IMR-90 (cell line): ENCODE measurements around the gene CDC42EP2. TPM values are rescaled to one million over a fixed set of nuclear protein-coding genes. Genes with fewer than 3 reads are reported as not detected.
A peak's percentile ranks its signal among the peaks of the same experiment; 100 is the strongest.

Source experiments
- ATAC-seq: fragments of 200-7000 bp; cut with Tn5 transposase; 2 replicates; pipeline ENCODE4 v1.9.1; 2020; ENCODE audit warnings: low read depth, mild to moderate bottlenecking, moderate library complexity
- BruUV-seq: library from RNA; stranded (reverse); fragments of 400-500 nt; replicated peaks from 2 replicates; lab custom pipeline; 2021; lab: Mats Ljungman, UMichigan
- CTCF ChIA-PET: fragments of 300-600 bp; formaldehyde crosslinking; extraction: SDS; loops from one replicate; lab custom pipeline; 2021; ENCODE audit warnings: antibody characterized with exemption; lab: Yijun Ruan, JAX
- POLR2A ChIA-PET: fragments of 300-600 bp; sonication (Branson Sonifier 250); formaldehyde crosslinking; loops from one replicate; lab custom pipeline; 2022; ENCODE audit warnings: antibody characterized with exemption; ENCODE audit not compliant: unreplicated experiment; lab: Charles Lee
- DNase-seq: peaks from one replicate; pipeline ENCODE4 v3.0.0; 2013
- H2AFZ ChIP-seq: replicated peaks from 2 replicates; pipeline ENCODE3; 2013; ENCODE audit warnings: low read length, mild to moderate bottlenecking; ENCODE audit not compliant: poor library complexity
- H2AK5ac ChIP-seq: 2 replicates; pipeline ENCODE4 v1.6.1; 2013; ENCODE audit warnings: low read depth, low read length, inconsistent platforms
- H2AK9ac ChIP-seq: replicated peaks from 2 replicates; pipeline ENCODE3; 2013; ENCODE audit warnings: mild to moderate bottlenecking, low read depth, low read length, moderate library complexity; ENCODE audit not compliant: poor library complexity
- H2BK120ac ChIP-seq: 2 replicates; pipeline ENCODE4 v1.6.1; 2013; ENCODE audit warnings: low read depth, low read length, inconsistent platforms
- H2BK15ac ChIP-seq: 3 replicates; pipeline ENCODE4 v1.6.1; 2013; ENCODE audit warnings: low read depth, low read length, inconsistent platforms
- H2BK20ac ChIP-seq: 2 replicates; pipeline ENCODE4 v1.6.1; 2013; ENCODE audit warnings: low read depth, mild to moderate bottlenecking, inconsistent platforms, low read length, moderate library complexity
- H2BK5ac ChIP-seq: 2 replicates; pipeline ENCODE4 v1.6.1; 2013; ENCODE audit warnings: mild to moderate bottlenecking, low read depth, low read length, inconsistent platforms; ENCODE audit not compliant: poor library complexity, severe bottlenecking
- H3K14ac ChIP-seq: replicated peaks from 2 replicates; pipeline ENCODE4 v1.6.1; 2013; ENCODE audit warnings: low read depth, low read length, inconsistent platforms
- H3K18ac ChIP-seq: 2 replicates; pipeline ENCODE4 v1.6.1; 2013; ENCODE audit warnings: low read depth, low read length, control low read depth
- H3K23ac ChIP-seq: 2 replicates; pipeline ENCODE4 v1.6.1; 2013; ENCODE audit warnings: low read depth, low read length, inconsistent platforms
- H3K27ac ChIP-seq: 2 replicates; pipeline ENCODE4 v1.5.1; 2013; ENCODE audit warnings: mild to moderate bottlenecking, control low read depth, low read length; ENCODE audit not compliant: insufficient read depth
- H3K27me3 ChIP-seq: 2 replicates; pipeline ENCODE4 v1.6.1; 2013; ENCODE audit warnings: low read length; ENCODE audit not compliant: control insufficient read depth, insufficient read depth
- H3K36me3 ChIP-seq: 2 replicates; pipeline ENCODE4 v1.6.1; 2013; ENCODE audit warnings: low read length, mixed read lengths; ENCODE audit not compliant: control insufficient read depth, insufficient read depth
- H3K4ac ChIP-seq: 2 replicates; pipeline ENCODE4 v1.6.1; 2013; ENCODE audit warnings: low read depth, low read length, inconsistent platforms
- H3K4me1 ChIP-seq: 2 replicates; pipeline ENCODE4 v1.6.1; 2013; ENCODE audit warnings: low read length, mixed read lengths; ENCODE audit not compliant: control insufficient read depth, insufficient read depth
- H3K4me2 ChIP-seq: 2 replicates; pipeline ENCODE4 v1.6.1; 2013; ENCODE audit warnings: low read depth, mild to moderate bottlenecking, control low read depth, low read length, moderate library complexity
- H3K4me3 ChIP-seq: 2 replicates; pipeline ENCODE4 v1.5.1; 2013; ENCODE audit warnings: low read depth, mild to moderate bottlenecking, control low read depth, low read length, moderate library complexity; ENCODE audit not compliant: insufficient read depth
- H3K56ac ChIP-seq: 2 replicates; pipeline ENCODE4 v1.6.1; 2013; ENCODE audit warnings: low read length, inconsistent platforms; ENCODE audit not compliant: insufficient read depth; ENCODE audit errors: extremely low read depth
- H3K79me1 ChIP-seq, 2 experiments: 2 replicates each; pipeline ENCODE4 v1.6.1; 2013; ENCODE audit warnings: low read length in 2 of 2, inconsistent platforms in 1 of 2, low read depth in 1 of 2
- H3K9ac ChIP-seq: 2 replicates; pipeline ENCODE4 v1.6.1; 2013; ENCODE audit warnings: low read depth, low read length, control low read depth
- H3K9me1 ChIP-seq: 2 replicates; pipeline ENCODE4 v1.6.1; 2013; ENCODE audit warnings: low read length, inconsistent platforms; ENCODE audit not compliant: insufficient read depth
- H3K9me3 ChIP-seq: 2 replicates; pipeline ENCODE4 v1.6.1; 2013; ENCODE audit warnings: low read length; ENCODE audit not compliant: control insufficient read depth, insufficient read depth
- H4K20me1 ChIP-seq: 2 replicates; pipeline ENCODE4 v1.6.1; 2013; ENCODE audit warnings: low read length, inconsistent platforms; ENCODE audit not compliant: insufficient read depth
- H4K5ac ChIP-seq: 2 replicates; pipeline ENCODE4 v1.6.1; 2013; ENCODE audit warnings: mild to moderate bottlenecking, low read depth, low read length, control low read depth
- H4K8ac ChIP-seq, 2 experiments: 2 replicates each; pipeline ENCODE4 v1.6.1; 2013; ENCODE audit warnings: low read depth in 2 of 2, low read length in 2 of 2, control low read depth in 1 of 2, inconsistent platforms in 1 of 2
- H4K91ac ChIP-seq: 2 replicates; pipeline ENCODE4 v1.6.1; 2013; ENCODE audit warnings: low read depth, low read length, inconsistent platforms; ENCODE audit not compliant: insufficient read depth
- CHD1 ChIP-seq: IDR thresholded peaks from 2 replicates; pipeline ENCODE4 v1.6.1; 2012; ENCODE audit warnings: low read depth, low read length, improper control_type of control experiment
- CTCF ChIP-seq: conservative IDR thresholded peaks from 2 replicates; pipeline ENCODE4 v1.5.1; 2012; ENCODE audit warnings: mild to moderate bottlenecking, low read depth, low read length, improper control_type of control experiment
- FOS ChIP-seq: fragments of 150-350 bp; IDR thresholded peaks from 2 replicates; pipeline ENCODE4 v1.6.1; 2016; ENCODE audit warnings: low read depth, low read length
- MAFK ChIP-seq: IDR thresholded peaks from 2 replicates; pipeline ENCODE4 v1.6.1; 2012; ENCODE audit warnings: low read depth, low read length, improper control_type of control experiment
- NFE2L2 ChIP-seq: fragments of 150-350 bp; IDR thresholded peaks from 2 replicates; pipeline ENCODE4 v1.6.1; 2016; ENCODE audit warnings: low read depth, mild to moderate bottlenecking, low read length
- RAD21 ChIP-seq: IDR thresholded peaks from 2 replicates; pipeline ENCODE4 v1.6.1; 2012; ENCODE audit warnings: low read length, improper control_type of control experiment
- SMC3 ChIP-seq: fragments of 150-350 bp; IDR thresholded peaks from 2 replicates; pipeline ENCODE4 v1.6.1; 2016; ENCODE audit warnings: low read depth, mild to moderate bottlenecking, antibody characterized with exemption, low read length, moderate library complexity
- WGBS, 2 experiments: methylation state at CpG; one replicate each; pipeline versions ENCODE4 v1.1.5 to v1.1.7; 2013; ENCODE audit warnings: missing lambda C conversion rate in 2 of 2; ENCODE audit not compliant: insufficient read length in 1 of 2; ENCODE audit errors: extremely low coverage in 2 of 2; 5-methylcytosine and 5-hydroxymethylcytosine counted together
- dilution Hi-C: fragments of 300-500 bp; cut with HindIII; formaldehyde crosslinking; loops from one replicate; pipeline ENCODE4 v1.14.3; 2018; ENCODE audit warnings: low sequenced_read_pairs; ENCODE audit not compliant: unreplicated experiment
- in situ Hi-C: fragments of 300-500 bp; cut with MboI; formaldehyde crosslinking; loops from 3 replicates; pipeline ENCODE4 v1.14.3; 2019; ENCODE audit warnings: low sequenced_read_pairs, inconsistent platforms, mixed read lengths
- intact Hi-C: fragments of 100-400 bp; cut with micrococcal nuclease; formaldehyde crosslinking; loops from 2 replicates; pipeline ENCODE4 v1.10.0; 2022
- polyA plus RNA-seq, 3 experiments: library from polyadenylated mRNA; depleted of rRNA; stranded (reverse); fragments of >200 nt; gene quantifications; 2 replicates each; pipeline ENCODE4 v1.2.3, GENCODE V29; 2012; ENCODE audit warnings: low replicate concordance in 1 of 3
- total RNA-seq: library from RNA; depleted of rRNA; stranded (reverse); fragments of >200 nt; gene quantifications from 2 replicates; pipeline ENCODE4 v1.2.3, GENCODE V29; 2012
- TF ChIP-seq, protein P1 (sequence below): fragments of 150-350 bp; IDR thresholded peaks from 2 replicates; pipeline ENCODE4 v1.6.1; 2017; ENCODE audit warnings: mild to moderate bottlenecking, antibody characterized with exemption, low read length, low read depth
- TF ChIP-seq, protein P2 (sequence below): fragments of 150-350 bp; IDR thresholded peaks from 2 replicates; pipeline ENCODE4 v1.6.1; 2016; ENCODE audit warnings: low read depth, mild to moderate bottlenecking, low read length, moderate library complexity, borderline replicate concordance

CDC42EP2 gene
- total and polyA plus RNA-seq, 2 of the 4 experiments (the other 2 are of a cell fraction), result 5.2 to 27.5 TPM

DNA sequence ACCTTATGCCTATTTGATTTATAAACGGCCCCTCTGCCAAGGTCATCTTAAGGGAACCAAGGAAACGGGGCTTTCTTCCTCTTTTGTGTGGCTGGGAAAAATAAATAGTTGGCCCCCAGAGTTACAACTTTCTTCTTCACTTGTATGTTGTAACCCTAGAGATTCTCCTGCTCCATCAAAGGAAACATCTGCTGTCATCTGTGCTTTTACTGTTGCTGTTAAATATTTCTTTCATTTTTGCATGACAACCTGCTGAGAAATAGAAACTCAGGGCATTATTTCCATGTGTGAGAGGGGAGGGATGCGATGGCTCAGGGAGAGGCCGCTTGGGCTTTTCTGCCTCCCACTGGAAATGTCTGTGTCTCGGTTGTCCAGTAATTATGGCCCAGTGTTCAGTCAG is 21.8 kb upstream of the CDC42EP2 start:
- Histone ChIP-seq H3K9me3 (no peaks in the 10 kb centered on the region), H2AK5ac (peak overlapping the region; percentile 99), H2AK9ac (no peak overlapping the region), H4K20me1 (0 out of 2 replicates have a peak, but pooled peaks cover under 1% of the 10 kb centered on the region), H3K9me1 (peaks cover 27% of the 10 kb centered on the region), H4K5ac (peak overlapping the region; percentile 93), H4K91ac (peak overlapping the region; percentile 99), H3K56ac (peak overlapping the region; percentile 89; the same call in 1 of the 2 replicates), H2BK5ac (peak overlapping the region; percentile 94), H3K23ac (peak overlapping the region; percentile 81; the same call in 1 of the 2 replicates), H3K4ac (peak overlapping the region; percentile 94), H3K4me1 (peaks cover 43% of the 10 kb centered on the region), H3K27ac (peak overlapping the region; percentile 94), H3K18ac (peak overlapping the region; percentile 96), H2BK20ac (peak overlapping the region; percentile 93), H4K8ac (peak overlapping the region; percentile 84 to 99), H3K4me2 (peak overlapping the region; percentile 72; the same call in 1 of the 2 replicates), H3K79me1 (peaks cover 14 to 54% of the 10 kb centered on the region in 2 experiments), H3K14ac (peak overlapping the region; percentile 86), H3K4me3 (no peak overlapping the region), H3K9ac (peak overlapping the region; percentile 73; the same call in 1 of the 2 replicates), H2AFZ (no peak overlapping the region), H2BK15ac (peak overlapping the region; percentile 98; the same call in 2 of the 3 replicates), H3K36me3 (0 out of 2 replicates have a peak, but pooled peaks cover 3% of the 10 kb centered on the region), H3K27me3 (no peaks in the 10 kb centered on the region), H2BK120ac (peak overlapping the region; percentile 93)
- no peak for DNase-seq
- no TSS peak for BruUV-seq
- dilution Hi-C loops (no loop called here), intact Hi-C loops (no loop called here), in situ Hi-C loops (no loop called here)
- no peak for TF ChIP-seq MAFK
- TF ChIP-seq, protein P1, sequence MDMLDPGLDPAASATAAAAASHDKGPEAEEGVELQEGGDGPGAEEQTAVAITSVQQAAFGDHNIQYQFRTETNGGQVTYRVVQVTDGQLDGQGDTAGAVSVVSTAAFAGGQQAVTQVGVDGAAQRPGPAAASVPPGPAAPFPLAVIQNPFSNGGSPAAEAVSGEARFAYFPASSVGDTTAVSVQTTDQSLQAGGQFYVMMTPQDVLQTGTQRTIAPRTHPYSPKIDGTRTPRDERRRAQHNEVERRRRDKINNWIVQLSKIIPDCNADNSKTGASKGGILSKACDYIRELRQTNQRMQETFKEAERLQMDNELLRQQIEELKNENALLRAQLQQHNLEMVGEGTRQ, result no peak
- no peak for TF ChIP-seq CHD1
- TF ChIP-seq CTCF, result no peak
- no peak for TF ChIP-seq SMC3
- TF ChIP-seq, protein P2, sequence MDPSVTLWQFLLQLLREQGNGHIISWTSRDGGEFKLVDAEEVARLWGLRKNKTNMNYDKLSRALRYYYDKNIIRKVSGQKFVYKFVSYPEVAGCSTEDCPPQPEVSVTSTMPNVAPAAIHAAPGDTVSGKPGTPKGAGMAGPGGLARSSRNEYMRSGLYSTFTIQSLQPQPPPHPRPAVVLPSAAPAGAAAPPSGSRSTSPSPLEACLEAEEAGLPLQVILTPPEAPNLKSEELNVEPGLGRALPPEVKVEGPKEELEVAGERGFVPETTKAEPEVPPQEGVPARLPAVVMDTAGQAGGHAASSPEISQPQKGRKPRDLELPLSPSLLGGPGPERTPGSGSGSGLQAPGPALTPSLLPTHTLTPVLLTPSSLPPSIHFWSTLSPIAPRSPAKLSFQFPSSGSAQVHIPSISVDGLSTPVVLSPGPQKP, result no peak
- no peak for TF ChIP-seq NFE2L2
- no peak for TF ChIP-seq FOS
- TF ChIP-seq RAD21, result no peak
- ChIA-PET POLR2A (interaction anchor here (0.6 to 1.1 kb wide), 4 partner anchors 10 to 208 kb away, joined by 3 to 11 read pairs (median 6); no protein-coding TSS in a partner anchor), CTCF (interaction anchor here (5.4 kb wide), 1 partner anchor 24 kb away, joined by 44 read pairs; the partner anchor contains the start of gene CDC42EP2)
- ATAC-seq, result no peak
- 94% methylated on average over 3 of the region's 5 CpGs; no CpG with 5 or more reads in 1 of the 2 experiments for WGBS, 2 experiments
